Amniotic epithelial cell (primary cell): ENCODE results near the gene CFAP221.

Source experiments
- DNase-seq: peaks from one replicate; pipeline ENCODE4 v3.0.0-alpha.2; 2010; ENCODE audit warnings: low read depth

Gene CFAP221

GRCh38 chr2:119681203-119681867 lies 137.1 kb downstream of the CFAP221 start:
- DNase-seq, result no peak

GRCh38 chr2:119681868-119682220 lies 137.6 kb downstream of the CFAP221 start:
- no peak for DNase-seq

- DNase-seq, result no peak
These were observed 138.3 kb downstream of the CFAP221 start for GRCh38 chr2:119682578-119682977.

- DNase-seq, result no peak
These were observed 138.9 kb downstream of the CFAP221 start for GRCh38 chr2:119683074-119683712.

GRCh38 chr2:119683713-119684443 lies 139.6 kb downstream of the CFAP221 start:
- peak; percentile 78 for DNase-seq

GRCh38 chr2:119684518-119684917 lies 140.3 kb downstream of the CFAP221 start:
- no peak for DNase-seq

- DNase-seq, result no peak
These were observed 144.4 kb downstream of the CFAP221 start for GRCh38 chr2:119688616-119689015.

- DNase-seq, result no peak
These were observed 145.0 kb downstream of the CFAP221 start for GRCh38 chr2:119689218-119689617.

- no peak for DNase-seq
These were observed 146.9 kb downstream of the CFAP221 start for GRCh38 chr2:119691189-119691588.

GRCh38 chr2:119691651-119692245 lies 147.5 kb downstream of the CFAP221 start:
- DNase-seq, result no peak

GRCh38 chr2:119692310-119692709 lies 148.1 kb downstream of the CFAP221 start:
- no peak for DNase-seq

- DNase-seq, result no peak
These were observed 148.7 kb downstream of the CFAP221 start for GRCh38 chr2:119692954-119693353.

- no peak for DNase-seq
These were observed 149.3 kb downstream of the CFAP221 start for GRCh38 chr2:119693567-119693966.

GRCh38 chr2:119693967-119694366 lies 149.7 kb downstream of the CFAP221 start:
- no peak for DNase-seq

- no peak for DNase-seq
These were observed 150.2 kb downstream of the CFAP221 start for GRCh38 chr2:119694470-119694844.

GRCh38 chr2:119694845-119695521 lies 150.7 kb downstream of the CFAP221 start:
- DNase-seq, result peak; percentile 82

- DNase-seq, result no peak
These were observed 151.8 kb downstream of the CFAP221 start for GRCh38 chr2:119696005-119696404.

GRCh38 chr2:119696494-119697030 lies 152.3 kb downstream of the CFAP221 start:
- DNase-seq, result no peak

GRCh38 chr2:119697290-119698020 lies 153.2 kb downstream of the CFAP221 start:
- DNase-seq, result no peak

GRCh38 chr2:119698246-119698645 lies 154.0 kb downstream of the CFAP221 start:
- DNase-seq, result no peak

- DNase-seq, result no peak
These were observed 154.9 kb downstream of the CFAP221 start for GRCh38 chr2:119699016-119699606.
